OCI-LY3 (cell line): Measurements from ENCODE around the gene BMPER.

Source experiments
- EZH2phosphoT487 ChIP-seq: fragments of 200-600 bp; shearing (Covaris generic); IDR thresholded peaks from 2 replicates; pipeline ENCODE4 v1.6.1; 2018; ENCODE audit warnings: antibody characterized with exemption, mixed run types, low read depth
- TF ChIP-seq, protein P1 (sequence below): fragments of 200-600, 300-600 bp; sonication (generic); IDR thresholded peaks from 2 replicates; pipeline ENCODE4 v1.5.1; 2014; ENCODE audit warnings: antibody characterized with exemption, low read length, low read depth

GRCh38 chr7:34124765-34125164, 219.4 kb downstream of the BMPER start:
- TF ChIP-seq, protein P1, sequence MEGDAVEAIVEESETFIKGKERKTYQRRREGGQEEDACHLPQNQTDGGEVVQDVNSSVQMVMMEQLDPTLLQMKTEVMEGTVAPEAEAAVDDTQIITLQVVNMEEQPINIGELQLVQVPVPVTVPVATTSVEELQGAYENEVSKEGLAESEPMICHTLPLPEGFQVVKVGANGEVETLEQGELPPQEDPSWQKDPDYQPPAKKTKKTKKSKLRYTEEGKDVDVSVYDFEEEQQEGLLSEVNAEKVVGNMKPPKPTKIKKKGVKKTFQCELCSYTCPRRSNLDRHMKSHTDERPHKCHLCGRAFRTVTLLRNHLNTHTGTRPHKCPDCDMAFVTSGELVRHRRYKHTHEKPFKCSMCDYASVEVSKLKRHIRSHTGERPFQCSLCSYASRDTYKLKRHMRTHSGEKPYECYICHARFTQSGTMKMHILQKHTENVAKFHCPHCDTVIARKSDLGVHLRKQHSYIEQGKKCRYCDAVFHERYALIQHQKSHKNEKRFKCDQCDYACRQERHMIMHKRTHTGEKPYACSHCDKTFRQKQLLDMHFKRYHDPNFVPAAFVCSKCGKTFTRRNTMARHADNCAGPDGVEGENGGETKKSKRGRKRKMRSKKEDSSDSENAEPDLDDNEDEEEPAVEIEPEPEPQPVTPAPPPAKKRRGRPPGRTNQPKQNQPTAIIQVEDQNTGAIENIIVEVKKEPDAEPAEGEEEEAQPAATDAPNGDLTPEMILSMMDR, result no peak
- no peak for TF ChIP-seq EZH2phosphoT487
